ENCODE results near the gene BICRAL.

GRCh38 chr6:42870145-42870936 is 88.5 kb downstream of the BICRAL start:
- TF ChIP-seq POLR2A (IDR thresholded peaks at IDR 0.05) (no peak), CTCF (IDR thresholded peaks at IDR 0.05 in 8 of 11, conservative IDR thresholded peaks at IDR 0.05 in 3 of 11) (no peak)

All from spleen (tissue), 7 donors.